H1 (cell line): ENCODE results near the gene NFX1. TPM values are rescaled to one million over a fixed set of nuclear protein-coding genes. Genes with fewer than 3 reads are reported as not detected.

Experiments used
- CTCF ChIA-PET: fragments of 300-600 bp; sonication (Branson Sonifier 250); formaldehyde crosslinking; loops from one replicate; lab custom pipeline; 2021; ENCODE audit not compliant: partially characterized antibody; lab: Charles Lee
- POLR2A ChIA-PET: fragments of 300-600 bp; sonication (Branson Sonifier 250); formaldehyde crosslinking; loops from one replicate; lab custom pipeline; 2021; ENCODE audit warnings: inconsistent platforms; ENCODE audit not compliant: partially characterized antibody; lab: Charles Lee
- DNase-seq, 2 experiments: peaks; one replicate each; pipeline versions ENCODE4 v3.0.0 to v3.0.0-alpha.2; 2010 to 2022; ENCODE audit warnings: low spot score in 2 of 2, low read depth in 1 of 2, mixed read lengths in 1 of 2
- FAIRE-seq: peaks from 2 replicates; lab custom pipeline; 2011; peaks lifted over from hg19 to GRCh38; lab: Jason Lieb, UNC
- H2AFZ ChIP-seq: 2 replicates; pipeline ENCODE4 v1.8.1; 2012; ENCODE audit warnings: low read length, inconsistent platforms
- H2AK5ac ChIP-seq: 2 replicates; pipeline ENCODE4 v1.6.1; 2013; ENCODE audit warnings: low read depth, low read length
- H2BK120ac ChIP-seq: replicated peaks from 2 replicates; pipeline ENCODE3; 2013; ENCODE audit warnings: low read depth, low read length, inconsistent platforms
- H2BK12ac ChIP-seq: 2 replicates; pipeline ENCODE4 v1.6.1; 2013; ENCODE audit warnings: low read depth, low read length
- H2BK15ac ChIP-seq: 2 replicates; pipeline ENCODE4 v1.6.1; 2013; ENCODE audit warnings: low read length
- H2BK20ac ChIP-seq: 2 replicates; pipeline ENCODE4 v1.6.1; 2013; ENCODE audit warnings: low read length
- H2BK5ac ChIP-seq: 2 replicates; pipeline ENCODE4 v1.6.1; 2013; ENCODE audit warnings: low read depth, low read length
- H3K14ac ChIP-seq: 2 replicates; pipeline ENCODE4 v1.6.1; 2013; ENCODE audit warnings: inconsistent platforms; ENCODE audit not compliant: insufficient read length
- H3K18ac ChIP-seq: 2 replicates; pipeline ENCODE4 v1.6.1; 2013; ENCODE audit warnings: low read length; ENCODE audit errors: extremely low read depth
- H3K23ac ChIP-seq: 2 replicates; pipeline ENCODE4 v1.6.1; 2013; ENCODE audit warnings: inconsistent platforms; ENCODE audit not compliant: insufficient read length
- H3K23me2 ChIP-seq: 2 replicates; pipeline ENCODE4 v1.6.1; 2013; ENCODE audit warnings: low read depth, low read length
- H3K27ac ChIP-seq: 2 replicates; pipeline ENCODE4 v1.6.1; 2011; ENCODE audit warnings: low read depth, low read length, inconsistent platforms
- H3K27me3 ChIP-seq, 4 experiments: replicated peaks in 1 of 4; 1 replicate in 1 of 4; 2 replicates in 3 of 4; pipeline versions ENCODE4 v1.6.1 to v1.8.1; 2011 to 2013; ENCODE audit warnings: low read length in 3 of 4, mild to moderate bottlenecking in 3 of 4, inconsistent platforms in 2 of 4, mixed read lengths in 2 of 4, moderate library complexity in 1 of 4; ENCODE audit not compliant: control insufficient read depth in 3 of 4, insufficient read depth in 3 of 4; ENCODE audit errors: extremely low read depth in 1 of 4
- H3K36me3 ChIP-seq, 4 experiments: 2 replicates each; pipeline versions ENCODE4 v1.6.1 to v1.8.1; 2011 to 2013; ENCODE audit warnings: mild to moderate bottlenecking in 4 of 4, low read length in 3 of 4, moderate library complexity in 2 of 4, control low read depth in 1 of 4, inconsistent platforms in 1 of 4; ENCODE audit not compliant: insufficient read depth in 4 of 4, control insufficient read depth in 2 of 4
- H3K4ac ChIP-seq: replicated peaks from 2 replicates; pipeline ENCODE3; 2013; ENCODE audit warnings: low read length, low read depth, mixed read lengths, inconsistent platforms; ENCODE audit not compliant: insufficient read length
- H3K4me1 ChIP-seq, 4 experiments: replicated peaks in 1 of 4; 1 replicate in 1 of 4; 2 replicates in 3 of 4; pipeline versions ENCODE4 v1.6.1 to v1.8.1; 2011 to 2013; ENCODE audit warnings: low read length in 3 of 4, inconsistent platforms in 2 of 4, mixed read lengths in 1 of 4; ENCODE audit not compliant: insufficient read depth in 4 of 4, control insufficient read depth in 3 of 4
- H3K4me2 ChIP-seq, 2 experiments: 2 replicates each; pipeline versions ENCODE4 v1.6.1 to v1.8.1; 2011 to 2013; ENCODE audit warnings: low read depth in 2 of 2, low read length in 2 of 2, control low read depth in 1 of 2, inconsistent platforms in 1 of 2, mild to moderate bottlenecking in 1 of 2; ENCODE audit not compliant: insufficient read depth in 1 of 2
- H3K4me3 ChIP-seq, 4 experiments: fragments of 200-600, 300-600 bp in 1 of 4; sonication (generic), shearing (Covaris generic), sonication (Bioruptor Twin) in 1 of 4; 2 replicates each; pipeline versions ENCODE4 v1.5.1 to v1.8.1; 2011 to 2016; ENCODE audit warnings: low read length in 4 of 4, low read depth in 3 of 4, control low read depth in 2 of 4, inconsistent platforms in 2 of 4, mild to moderate bottlenecking in 2 of 4, mixed read lengths in 1 of 4, moderate library complexity in 1 of 4; ENCODE audit not compliant: insufficient read depth in 2 of 4; ENCODE audit errors: extremely low read depth in 1 of 4
- H3K56ac ChIP-seq: replicated peaks from 2 replicates; pipeline ENCODE3; 2013; ENCODE audit warnings: low read depth, mild to moderate bottlenecking, mixed read lengths, low read length, inconsistent platforms; ENCODE audit not compliant: insufficient read length
- H3K79me1 ChIP-seq: 2 replicates; pipeline ENCODE4 v1.6.1; 2013; ENCODE audit warnings: low read depth, low read length, control low read depth
- H3K79me2 ChIP-seq, 2 experiments: 2 replicates each; pipeline versions ENCODE4 v1.6.1 to v1.8.1; 2012 to 2013; ENCODE audit warnings: low read length in 2 of 2, mild to moderate bottlenecking in 2 of 2, inconsistent platforms in 1 of 2; ENCODE audit not compliant: insufficient read depth in 2 of 2, control insufficient read depth in 1 of 2
- H3K9ac ChIP-seq, 4 experiments: replicated peaks in 1 of 4; 1 replicate in 1 of 4; 2 replicates in 3 of 4; pipeline versions ENCODE4 v1.6.1 to v1.8.1; 2011 to 2013; ENCODE audit warnings: low read depth in 3 of 4, low read length in 3 of 4, control low read depth in 2 of 4, mild to moderate bottlenecking in 2 of 4, moderate library complexity in 2 of 4, inconsistent platforms in 1 of 4; ENCODE audit errors: extremely low read depth in 1 of 4
- H3K9me3 ChIP-seq, 2 experiments: 2 replicates each; pipeline versions ENCODE4 v1.6.1 to v1.8.1; 2012 to 2013; ENCODE audit warnings: mild to moderate bottlenecking in 2 of 2, moderate library complexity in 2 of 2, control low read depth in 1 of 2, inconsistent platforms in 1 of 2, low read depth in 1 of 2, low read length in 1 of 2, mixed read lengths in 1 of 2; ENCODE audit not compliant: insufficient read depth in 2 of 2
- H4K20me1 ChIP-seq, 2 experiments: replicated peaks in 1 of 2; 2 replicates each; pipeline versions ENCODE3 to v1.8.1; 2011 to 2013; ENCODE audit warnings: inconsistent platforms in 2 of 2, low read length in 2 of 2, mild to moderate bottlenecking in 1 of 2; ENCODE audit not compliant: insufficient read depth in 2 of 2, control insufficient read depth in 1 of 2
- H4K5ac ChIP-seq: 2 replicates; pipeline ENCODE4 v1.6.1; 2013; ENCODE audit warnings: low read length, low read depth, mixed read lengths, inconsistent platforms; ENCODE audit not compliant: insufficient read length
- H4K8ac ChIP-seq: 2 replicates; pipeline ENCODE4 v1.8.0; 2013; ENCODE audit warnings: mild to moderate bottlenecking, moderate library complexity, low read length, inconsistent platforms; ENCODE audit not compliant: insufficient read depth; ENCODE audit errors: extremely low read depth
- H4K91ac ChIP-seq: replicated peaks from 2 replicates; pipeline ENCODE3; 2013; ENCODE audit warnings: low read length, mixed read lengths, inconsistent platforms; ENCODE audit not compliant: insufficient read length
- CTBP2 ChIP-seq: IDR thresholded peaks from 2 replicates; pipeline ENCODE4 v1.7.0; 2011; ENCODE audit warnings: borderline replicate concordance, mild to moderate bottlenecking, moderate library complexity, mixed read lengths, low read length; ENCODE audit not compliant: insufficient read depth, insufficient read length
- GABPA ChIP-seq: IDR thresholded peaks from 2 replicates; pipeline ENCODE4 v1.6.1; 2011; ENCODE audit warnings: mild to moderate bottlenecking, low read length, moderate library complexity, borderline replicate concordance; ENCODE audit not compliant: insufficient read depth
- KDM1A ChIP-seq: fragments of 200-600, 300-600 bp; sonication (generic); IDR thresholded peaks from 2 replicates; pipeline ENCODE4 v1.7.1; 2016; ENCODE audit warnings: mild to moderate bottlenecking, low read length, borderline replicate concordance
- SP1 ChIP-seq: IDR thresholded peaks from 2 replicates; pipeline ENCODE4 v1.6.1; 2011; ENCODE audit warnings: low read depth, low read length
- SP2 ChIP-seq: IDR thresholded peaks from 2 replicates; pipeline ENCODE4 v1.6.1; 2012; ENCODE audit warnings: mild to moderate bottlenecking, low read length, inconsistent platforms
- SUZ12 ChIP-seq: fragments of 200-600 bp; sonication (generic); IDR thresholded peaks from 2 replicates; pipeline ENCODE4 v1.6.1; 2012; ENCODE audit warnings: mild to moderate bottlenecking, inconsistent platforms, low read length, moderate library complexity, mixed read lengths
- TAF1 ChIP-seq: IDR thresholded peaks from 2 replicates; pipeline ENCODE4 v1.6.1; 2011; ENCODE audit warnings: mild to moderate bottlenecking, low read depth, low read length
- YY1 ChIP-seq: IDR thresholded peaks from 2 replicates; pipeline ENCODE4 v1.6.1; 2011; ENCODE audit warnings: low read depth, mild to moderate bottlenecking, low read length
- WGBS, 2 experiments: shearing (Covaris generic) in 1 of 2; methylation state at CpG; one replicate each; pipeline versions ENCODE4 v1.1.6 to v1.1.7; 2013 to 2015; ENCODE audit warnings: low lambda C conversion rate in 2 of 2, mixed read lengths in 2 of 2, inconsistent platforms in 1 of 2, low coverage in 1 of 2, missing lambda C conversion rate in 1 of 2; ENCODE audit not compliant: insufficient replicate concordance in 2 of 2, insufficient coverage in 1 of 2, insufficient read length in 1 of 2; ENCODE audit errors: extremely low coverage in 1 of 2, missing lambda C conversion rate in 1 of 2; 5-methylcytosine and 5-hydroxymethylcytosine counted together
- long read RNA-seq, 2 experiments: library from RNA in 1 of 2; library from capped mRNA in 1 of 2; stranded (forward); transcript quantifications; one replicate each; pipeline ENCODE4 v2.0.0, GENCODE V29; 2021; ENCODE audit warnings: inconsistent platforms in 1 of 2
- polyA minus RNA-seq, 3 experiments: library from RNA; depleted of rRNA, polyadenylated mRNA; stranded (reverse); fragments of >200 nt; gene quantifications; 1 replicate in 2 of 3; 2 replicates in 1 of 3; pipeline ENCODE4 v1.2.3, GENCODE V29; 2011
- polyA plus RNA-seq, 7 experiments: library from polyadenylated mRNA; depleted of rRNA in 3 of 7; stranded (reverse) in 5 of 7; unstranded in 2 of 7; fragments of >200 nt in 5 of 7; fragments of 200-250 nt in 2 of 7; gene quantifications; 1 replicate in 5 of 7; 2 replicates in 1 of 7; 4 replicates in 1 of 7; pipeline versions ENCODE4 v1.2.1 to v1.2.3, GENCODE V29; 2011 to 2013; ENCODE audit warnings: missing spikeins in 2 of 7, mixed read lengths in 2 of 7
- total RNA-seq: library from RNA; stranded (reverse); fragmentation: NEBNext Ultra II Directional; extraction: Animal tissue kit (Norgen Biotek cat#: 25700); gene quantifications from 2 replicates; pipeline ENCODE4 v1.2.1, GENCODE V29; 2021

NFX1 gene
- total RNA-seq (26.1 and 28.4 TPM in 2 replicates), polyA plus RNA-seq (2011; rRNA removed) (19.2 and 19.4 TPM in 2 replicates), polyA minus RNA-seq (2011; rRNA and poly(A)+ RNA removed) (67.5 and 81.0 TPM in 2 replicates)
- polyA plus RNA-seq (2011; cell fraction: cytosol; rRNA removed) = 26.2 TPM
- polyA plus RNA-seq (2011; cell fraction: nucleus; rRNA removed) = 28.7 TPM
- polyA plus RNA-seq (2012, experiment 1 of 2) = 19.9 to 24.8 TPM (median 23.0 TPM) in 4 replicates
- 2.8 TPM for polyA plus RNA-seq (2012, experiment 2 of 2)
- polyA plus RNA-seq (2013, experiment 1 of 2) = 19.3 TPM
- 18.0 TPM for polyA plus RNA-seq (2013, experiment 2 of 2)
- polyA minus RNA-seq (2011; cell fraction: cytosol; rRNA and poly(A)+ RNA removed) = 25.2 TPM
- 27.9 TPM for polyA minus RNA-seq (2011; cell fraction: nucleus; rRNA and poly(A)+ RNA removed)
- long read RNA-seq, experiment 1, partial matches to known transcripts = 12 of 20 reads
- long read RNA-seq, experiment 1, other reads (novel, unspliced or antisense) = 8 of 20 reads
- long read RNA-seq, experiment 2, partial matches to known transcripts = 16 of 20 reads
- long read RNA-seq, experiment 2, other reads (novel, unspliced or antisense) = 4 of 20 reads

- Histone ChIP-seq H3K23ac (no peak within 1 kb of the TSS), H2AFZ (peak within 1 kb of the TSS; percentile 78; the same call in 1 of the 2 replicates), H4K20me1 (no peaks in the 10 kb centered on the region), H2BK12ac (peak within 1 kb of the TSS; percentile 91; the same call in 1 of the 2 replicates), H3K79me2 (peaks cover 0 to 40% of the 10 kb centered on the region in 2 experiments; a peak in 3 of 4 replicates), H2BK20ac (no peak within 1 kb of the TSS), H3K9ac (peak within 1 kb of the TSS; percentile 91 to 100 (median 98)), H3K4ac (peak within 1 kb of the TSS; percentile 90), H3K14ac (no peak within 1 kb of the TSS), H3K36me3 (peaks cover 0 to 14% (median 7%) of the 10 kb centered on the region in 4 experiments; a peak in 4 of 8 replicates), H2BK5ac (peak within 1 kb of the TSS; percentile 99), H3K23me2 (no peaks in the 10 kb centered on the region; the same call in 1 of the 2 replicates), H3K27ac (peak within 1 kb of the TSS; percentile 99), H3K56ac (peak within 1 kb of the TSS; percentile 96), H3K4me3 (peak within 1 kb of the TSS; percentile 84 to 97 (median 90)), H2BK120ac (peak within 1 kb of the TSS; percentile 92), H2BK15ac (peak within 1 kb of the TSS; percentile 98; the same call in 1 of the 2 replicates), H3K27me3 (no peaks in the 10 kb centered on the region), H4K5ac (peak within 1 kb of the TSS; percentile 99), H4K8ac (peak within 1 kb of the TSS; percentile 100), H3K18ac (peak within 1 kb of the TSS; percentile 91), H2AK5ac (peak within 1 kb of the TSS; percentile 3; the same call in 1 of the 2 replicates), H3K79me1 (peaks cover 3% of the 10 kb centered on the region), H3K4me1 (peaks cover 0 to 8% (median 2%) of the 10 kb centered on the region in 4 experiments; a peak in 3 of 7 replicates), H4K91ac (peak within 1 kb of the TSS; percentile 95), H3K9me3 (no peaks in the 10 kb centered on the region), H3K4me2 (peak within 1 kb of the TSS; percentile 74 to 85)
- POLR2A ChIA-PET = interaction anchor here (0.6 to 4.3 kb wide), 25 partner anchors 9 to 740 kb away, joined by 3 to 29 read pairs (median 4); partner anchors contain the start of genes ANKRD18B, BAG1, CHMP5 and DNAJA1
- CTCF ChIA-PET = interaction anchor here (0.6 to 2.1 kb wide), 5 partner anchors 26 to 177 kb away, joined by 3 to 7 read pairs (median 3); no protein-coding TSS in a partner anchor
- DNase-seq = peak; percentile 85 to 96
- WGBS, 2 experiments = 1% methylated on average over 62 of the region's 63 CpGs; no CpG with 5 or more reads in 1 of the 2 experiments
- FAIRE-seq = peak; percentile 32
- TF ChIP-seq SP1 = 0 out of 2 replicates have a peak, but pooled peaks have one; percentile 55
- no peak for TF ChIP-seq CTBP2
- TF ChIP-seq KDM1A = no peak
- TF ChIP-seq SP2 = no peak
- peak; percentile 80; the same call in 1 of the 2 replicates for TF ChIP-seq GABPA
- TF ChIP-seq SUZ12 = no peak
- TF ChIP-seq TAF1 = peak; percentile 97
- peak; percentile 17; the same call in 1 of the 2 replicates for TF ChIP-seq YY1
These were observed at the start of gene NFX1 for GRCh38 chr9:33290247-33291030. Gene NFX1, plus strand, starts transcription at chr9:33290516. Its CDS starts 57 bp downstream, at chr9:33290573.
